Mammary epithelial cell (primary cell): ENCODE measurements around the gene MEGF11.

ENCODE experiments used
- EZH2 ChIP-seq: IDR thresholded peaks from 2 replicates; pipeline ENCODE4 v1.6.1; 2012; ENCODE audit warnings: low read length, inconsistent platforms, borderline replicate concordance
- TF ChIP-seq, protein P1 (sequence below), 2 donors: IDR thresholded peaks in 1 of 2; conservative IDR thresholded peaks in 1 of 2; 2 replicates each; pipeline ENCODE4 v1.5.1; 2011 to 2012; ENCODE audit warnings: inconsistent platforms in 2 of 2, low read length in 2 of 2, mild to moderate bottlenecking in 2 of 2, control low read depth in 1 of 2, low read depth in 1 of 2; ENCODE audit not compliant: insufficient read depth in 1 of 2; ENCODE audit errors: extremely low read depth in 1 of 2

DNA sequence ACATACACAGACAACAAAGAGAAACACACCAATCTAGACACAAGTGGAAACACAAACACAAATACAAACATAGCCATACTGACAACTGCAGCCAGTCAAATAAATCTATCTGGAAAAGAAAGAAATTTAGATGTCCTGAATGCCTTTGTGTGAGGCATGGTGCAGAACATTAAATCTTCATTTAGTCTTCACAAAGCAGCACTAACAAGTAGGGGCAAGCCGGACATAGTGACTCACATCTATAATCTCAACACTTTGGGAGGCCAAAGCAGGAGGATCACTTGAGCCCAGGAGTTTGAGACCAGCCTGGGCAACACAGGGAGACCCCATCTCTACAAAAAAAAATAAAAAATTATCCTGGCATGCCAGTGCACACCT, 11.7 kb downstream of the MEGF11 start:
- TF ChIP-seq, protein P1, sequence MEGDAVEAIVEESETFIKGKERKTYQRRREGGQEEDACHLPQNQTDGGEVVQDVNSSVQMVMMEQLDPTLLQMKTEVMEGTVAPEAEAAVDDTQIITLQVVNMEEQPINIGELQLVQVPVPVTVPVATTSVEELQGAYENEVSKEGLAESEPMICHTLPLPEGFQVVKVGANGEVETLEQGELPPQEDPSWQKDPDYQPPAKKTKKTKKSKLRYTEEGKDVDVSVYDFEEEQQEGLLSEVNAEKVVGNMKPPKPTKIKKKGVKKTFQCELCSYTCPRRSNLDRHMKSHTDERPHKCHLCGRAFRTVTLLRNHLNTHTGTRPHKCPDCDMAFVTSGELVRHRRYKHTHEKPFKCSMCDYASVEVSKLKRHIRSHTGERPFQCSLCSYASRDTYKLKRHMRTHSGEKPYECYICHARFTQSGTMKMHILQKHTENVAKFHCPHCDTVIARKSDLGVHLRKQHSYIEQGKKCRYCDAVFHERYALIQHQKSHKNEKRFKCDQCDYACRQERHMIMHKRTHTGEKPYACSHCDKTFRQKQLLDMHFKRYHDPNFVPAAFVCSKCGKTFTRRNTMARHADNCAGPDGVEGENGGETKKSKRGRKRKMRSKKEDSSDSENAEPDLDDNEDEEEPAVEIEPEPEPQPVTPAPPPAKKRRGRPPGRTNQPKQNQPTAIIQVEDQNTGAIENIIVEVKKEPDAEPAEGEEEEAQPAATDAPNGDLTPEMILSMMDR (conservative IDR thresholded peaks at IDR 0.05 in 1 of 2, IDR thresholded peaks at IDR 0.05 in 1 of 2; ENCODE audit: extremely low read depth in 1 of 2, insufficient read depth in 1 of 2, low read depth in 1 of 2, low read length in 2 of 2) = no peak
- no peak for TF ChIP-seq EZH2
